ENCODE data around the gene SUN2. TPM values are rescaled to one million over a fixed set of nuclear protein-coding genes. Genes with fewer than 3 reads are reported as not detected.

The SUN2 gene
- total and polyA plus RNA-seq, 2 of the 13 experiments (the other 11 are each of a cell fraction or from before 2014, with no cell fraction given), result 45.6 to 56.6 TPM

GRCh38 chr22:38755155-38755910 is 465 bp downstream of the SUN2 start (continued):
- TF ChIP-seq ATF7-NPFF (CRISPR knock-in tag; IDR thresholded peaks at IDR 0.05; ENCODE audit: low read depth) (peak; percentile 78; the same call in 1 of the 2 replicates), SP5 (CRISPR knock-in tag; IDR thresholded peaks at IDR 0.05; ENCODE audit: borderline replicate concordance, low read depth) (peak; percentile 90), ZNF230 (CRISPR knock-in tag; IDR thresholded peaks at IDR 0.05) (0 out of 2 replicates have a peak, but pooled peaks have one; percentile 46), ZBED4 (CRISPR knock-in tag; IDR thresholded peaks at IDR 0.05; ENCODE audit: borderline replicate concordance) (peak; percentile 94; the same call in 1 of the 2 replicates), ZNF30 (CRISPR knock-in tag; IDR thresholded peaks at IDR 0.05) (no peak), IKZF5 (CRISPR knock-in tag; IDR thresholded peaks at IDR 0.05) (peak; percentile 66; the same call in 1 of the 2 replicates), PHB2 (IDR thresholded peaks at IDR 0.05; ENCODE audit: partially characterized antibody) (no peak), SOX13 (IDR thresholded peaks at IDR 0.05) (no peak), SOX13 (CRISPR knock-in tag; conservative IDR thresholded peaks at IDR 0.05 in 1 of 2, IDR thresholded peaks at IDR 0.05 in 1 of 2) (peak in 1 of 2 experiments; percentile 71; a peak in 2 of 4 replicates), HDAC1 (CRISPR knock-in tag; IDR thresholded peaks at IDR 0.05) (peak; percentile 84), POLR2A (IDR thresholded peaks at IDR 0.05; ENCODE audit: insufficient read depth in 1 of 2, low read depth in 2 of 2, low read length in 2 of 2) (peak; percentile 71 to 87), SMAD3 (CRISPR knock-in tag; IDR thresholded peaks at IDR 0.05) (no peak), AKAP8 (CRISPR knock-in tag; IDR thresholded peaks at IDR 0.05) (peak; percentile 56; the same call in 1 of the 2 replicates), ELF3 (CRISPR knock-in tag; IDR thresholded peaks at IDR 0.05) (peak; percentile 52; the same call in 1 of the 2 replicates), ZNF775 (CRISPR knock-in tag; IDR thresholded peaks at IDR 0.05; ENCODE audit: borderline replicate concordance) (no peak), ZBTB20 (CRISPR knock-in tag; IDR thresholded peaks at IDR 0.05; ENCODE audit: borderline replicate concordance, low read depth) (no peak)
- TF ChIP-seq, protein P1, sequence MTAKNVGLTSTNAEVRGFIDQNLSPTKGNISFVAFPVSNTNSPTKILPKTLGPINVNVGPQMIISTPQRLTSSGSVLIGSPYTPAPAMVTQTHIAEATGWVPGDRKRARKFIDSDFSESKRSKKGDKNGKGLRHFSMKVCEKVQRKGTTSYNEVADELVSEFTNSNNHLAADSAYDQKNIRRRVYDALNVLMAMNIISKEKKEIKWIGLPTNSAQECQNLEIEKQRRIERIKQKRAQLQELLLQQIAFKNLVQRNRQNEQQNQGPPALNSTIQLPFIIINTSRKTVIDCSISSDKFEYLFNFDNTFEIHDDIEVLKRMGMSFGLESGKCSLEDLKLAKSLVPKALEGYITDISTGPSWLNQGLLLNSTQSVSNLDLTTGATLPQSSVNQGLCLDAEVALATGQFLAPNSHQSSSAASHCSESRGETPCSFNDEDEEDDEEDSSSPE (CRISPR knock-in tag; IDR thresholded peaks at IDR 0.05), result peak; percentile 82
- TF ChIP-seq, protein P2, sequence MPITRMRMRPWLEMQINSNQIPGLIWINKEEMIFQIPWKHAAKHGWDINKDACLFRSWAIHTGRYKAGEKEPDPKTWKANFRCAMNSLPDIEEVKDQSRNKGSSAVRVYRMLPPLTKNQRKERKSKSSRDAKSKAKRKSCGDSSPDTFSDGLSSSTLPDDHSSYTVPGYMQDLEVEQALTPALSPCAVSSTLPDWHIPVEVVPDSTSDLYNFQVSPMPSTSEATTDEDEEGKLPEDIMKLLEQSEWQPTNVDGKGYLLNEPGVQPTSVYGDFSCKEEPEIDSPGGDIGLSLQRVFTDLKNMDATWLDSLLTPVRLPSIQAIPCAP (CRISPR knock-in tag; IDR thresholded peaks at IDR 0.05; ENCODE audit: low read depth), result no peak

Data from HepG2 (cell line).